Mesodermal cell (in vitro differentiated cells): Measurements from ENCODE around the gene ZNF774. TPM values are rescaled to one million over a fixed set of nuclear protein-coding genes. Genes with fewer than 3 reads are reported as not detected.
A peak's percentile ranks its signal among the peaks of the same experiment; 100 is the strongest.
"Not testable (repeated sequence)": the region's sequence is repeated elsewhere in the genome, so short reads cannot be mapped to it uniquely, and the experiment has no call there.

Experiments used
- H3K27ac ChIP-seq: 2 replicates; pipeline ENCODE4 v1.7.0; 2013; ENCODE audit warnings: mild to moderate bottlenecking, low read depth, low read length, moderate library complexity; ENCODE audit not compliant: severe bottlenecking
- H3K36me3 ChIP-seq: 2 replicates; pipeline ENCODE4 v1.7.1; 2013; ENCODE audit warnings: mild to moderate bottlenecking, low read length, moderate library complexity; ENCODE audit not compliant: control insufficient read depth, insufficient read depth
- H3K4me1 ChIP-seq: one replicate; pipeline ENCODE4 v1.7.1; 2013; ENCODE audit warnings: mild to moderate bottlenecking, low read length; ENCODE audit not compliant: insufficient read depth, control insufficient read depth, poor library complexity, severe bottlenecking
- H3K4me3 ChIP-seq: 2 replicates; pipeline ENCODE4 v1.7.0; 2013; ENCODE audit warnings: low read length, control low read depth, mild to moderate bottlenecking; ENCODE audit not compliant: insufficient read depth, poor library complexity, severe bottlenecking; ENCODE audit errors: extremely low read depth
- H3K9me3 ChIP-seq: 2 replicates; pipeline ENCODE4 v1.7.1; 2013; ENCODE audit warnings: mild to moderate bottlenecking, low read length, moderate library complexity; ENCODE audit not compliant: control insufficient read depth
- WGBS, 2 experiments: methylation state at CpG; one replicate each; pipeline ENCODE4 v1.1.5; 2013; ENCODE audit warnings: missing lambda C conversion rate in 2 of 2; ENCODE audit not compliant: insufficient coverage in 2 of 2; 5-methylcytosine and 5-hydroxymethylcytosine counted together
- polyA plus RNA-seq, 2 experiments: library from polyadenylated mRNA; stranded (reverse); fragments of 50-300 nt; gene quantifications; one replicate each; pipeline ENCODE4 v1.2.3, GENCODE V29; 2013

Gene ZNF774
- 2.4 TPM for polyA plus RNA-seq (2013, experiment 1 of 2)
- 1.2 TPM for polyA plus RNA-seq (2013, experiment 2 of 2)

GRCh38 chr15:90352107-90352893 lies at the start of gene ZNF774:
ZNF774 (plus strand) TSS chr15:90352284; CDS start chr15:90354661, 2,377 bp downstream.
- no peak within 1 kb of the TSS for H3K27ac ChIP-seq

GRCh38 chr15:90305355-90305754 lies 46.7 kb upstream of the ZNF774 start:
- not testable (repeated sequence) for H3K4me3 ChIP-seq, H3K4me1 ChIP-seq, H3K36me3 ChIP-seq, H3K27ac ChIP-seq, H3K9me3 ChIP-seq
- 92 to 96% methylated on average over 9 to 13 of the region's 14 CpGs for WGBS, 2 experiments

More at GRCh38 chr15:90352107-90352893, at the start of gene ZNF774:
- 3 to 5% methylated on average over 41 to 48 of the region's 53 CpGs for WGBS, 2 experiments
- no peaks in the 10 kb centered on the region for H3K9me3 ChIP-seq
- peak within 1 kb of the TSS; percentile 75 for H3K4me3 ChIP-seq
- H3K4me1 ChIP-seq: no peaks in the 10 kb centered on the region
- H3K36me3 ChIP-seq: no peaks in the 10 kb centered on the region

- Histone ChIP-seq H3K4me3 (no peak overlapping the region), H3K27ac (no peak overlapping the region), H3K9me3 (no peaks in the 10 kb centered on the region), H3K36me3 (no peaks in the 10 kb centered on the region), H3K4me1 (no peaks in the 10 kb centered on the region)
- 80 to 100% methylated on average over 1 of the region's 3 CpGs for WGBS, 2 experiments
These were observed 46.2 kb upstream of the ZNF774 start for GRCh38 chr15:90305932-90306331.

GRCh38 chr15:90306560-90306959 lies 45.5 kb upstream of the ZNF774 start:
- H3K4me1 ChIP-seq: no peaks in the 10 kb centered on the region
- WGBS, 2 experiments: 82 to 93% methylated on average over 2 to 3 of the region's 6 CpGs
- H3K36me3 ChIP-seq: no peaks in the 10 kb centered on the region
- no peaks in the 10 kb centered on the region for H3K9me3 ChIP-seq
- H3K4me3 ChIP-seq: no peak overlapping the region
- no peak overlapping the region for H3K27ac ChIP-seq

- H3K9me3 ChIP-seq: no peaks in the 10 kb centered on the region
- 89 to 100% methylated on average over 1 of the region's 2 CpGs for WGBS, 2 experiments
- no peak overlapping the region for H3K4me3 ChIP-seq
- no peaks in the 10 kb centered on the region for H3K36me3 ChIP-seq
- H3K4me1 ChIP-seq: no peaks in the 10 kb centered on the region
- no peak overlapping the region for H3K27ac ChIP-seq
These were observed 44.4 kb upstream of the ZNF774 start for GRCh38 chr15:90307661-90308060.

- Histone ChIP-seq H3K4me1 (no peaks in the 10 kb centered on the region), H3K36me3 (no peaks in the 10 kb centered on the region), H3K4me3 (no peak overlapping the region), H3K9me3 (no peaks in the 10 kb centered on the region), H3K27ac (no peak overlapping the region)
- WGBS, 2 experiments: 96 to 97% methylated on average over 4 of the region's 4 CpGs
These were observed 43.1 kb upstream of the ZNF774 start for GRCh38 chr15:90309020-90309419.

- H3K36me3 ChIP-seq: no peaks in the 10 kb centered on the region
- H3K27ac ChIP-seq: no peak overlapping the region
- peaks cover 8% of the 10 kb centered on the region for H3K4me1 ChIP-seq
- H3K4me3 ChIP-seq: no peak overlapping the region
- no CpG with 5 or more reads among the region's 5 CpGs for WGBS, 2 experiments
- no peaks in the 10 kb centered on the region for H3K9me3 ChIP-seq
These were observed 36.7 kb upstream of the ZNF774 start for GRCh38 chr15:90315278-90315982.

- Histone ChIP-seq H3K9me3 (no peaks in the 10 kb centered on the region), H3K36me3 (no peaks in the 10 kb centered on the region), H3K27ac (no peak overlapping the region), H3K4me1 (peaks cover 10% of the 10 kb centered on the region), H3K4me3 (no peak overlapping the region)
- WGBS, 2 experiments: 94 to 100% methylated on average over 2 of the region's 4 CpGs
These were observed 35.9 kb upstream of the ZNF774 start for GRCh38 chr15:90316139-90316538.

- Histone ChIP-seq H3K4me3 (no peak overlapping the region), H3K27ac (no peak overlapping the region), H3K9me3 (no peaks in the 10 kb centered on the region), H3K4me1 (peaks cover 19% of the 10 kb centered on the region), H3K36me3 (no peaks in the 10 kb centered on the region)
- 49 to 72% methylated on average over 2 of the region's 4 CpGs for WGBS, 2 experiments
These were observed 33.5 kb upstream of the ZNF774 start for GRCh38 chr15:90318591-90318990.

GRCh38 chr15:90320062-90320884 lies 31.8 kb upstream of the ZNF774 start:
- H3K9me3 ChIP-seq: no peaks in the 10 kb centered on the region
- H3K4me1 ChIP-seq: peaks cover 19% of the 10 kb centered on the region
- no peak overlapping the region for H3K4me3 ChIP-seq
- 9 to 10% methylated on average over 9 to 15 of the region's 17 CpGs for WGBS, 2 experiments
- no peak overlapping the region for H3K27ac ChIP-seq
- H3K36me3 ChIP-seq: no peaks in the 10 kb centered on the region
